ENCODE results near the gene LBR.

LBR gene

GRCh38 chr1:225442123-225442505, 14.3 kb upstream of the LBR start:
- no peak for FAIRE-seq

- FAIRE-seq, result no peak
Observed at GRCh38 chr1:225441314-225442122, 13.7 kb upstream of the LBR start.

DNA sequence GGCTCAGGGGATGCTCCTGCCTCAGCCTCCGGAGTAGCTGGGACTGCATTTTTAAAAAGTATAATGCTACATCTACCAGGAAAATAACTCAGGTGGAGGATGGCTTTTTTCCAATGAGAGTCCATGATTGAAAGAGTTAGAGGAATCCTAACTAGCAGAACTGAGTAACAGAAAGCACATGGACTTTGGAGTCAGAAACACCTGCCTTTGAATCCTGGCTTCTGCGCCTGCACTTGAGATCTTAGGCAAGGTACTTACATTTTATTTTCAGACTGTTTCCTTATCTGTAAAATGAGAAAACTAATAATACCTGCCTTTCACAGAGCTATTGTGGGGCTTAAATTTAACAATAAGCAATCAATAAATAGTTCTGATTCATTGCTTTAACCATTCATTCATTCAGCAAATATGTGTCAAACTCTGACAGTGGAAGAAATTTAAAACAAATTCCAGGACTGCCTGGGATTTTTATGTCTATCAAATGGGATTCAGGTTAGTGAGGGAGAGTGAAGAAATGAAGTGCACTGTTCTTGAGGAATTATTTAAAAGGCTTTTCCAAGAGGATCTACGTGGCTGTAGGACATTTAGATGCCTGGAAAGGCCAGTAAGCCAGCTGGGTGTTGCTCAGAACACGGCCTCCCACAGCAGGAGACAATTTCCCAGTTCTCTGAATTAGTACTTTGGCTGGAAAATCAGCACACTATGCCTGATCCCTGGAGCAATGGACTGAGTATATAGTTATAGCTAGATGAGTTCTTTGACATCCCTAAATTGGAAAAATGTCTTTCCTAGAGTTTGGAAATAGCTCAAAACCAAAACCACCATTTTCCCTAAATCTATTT, 12.8 kb upstream of the LBR start:
- FAIRE-seq, result no peak

DNA sequence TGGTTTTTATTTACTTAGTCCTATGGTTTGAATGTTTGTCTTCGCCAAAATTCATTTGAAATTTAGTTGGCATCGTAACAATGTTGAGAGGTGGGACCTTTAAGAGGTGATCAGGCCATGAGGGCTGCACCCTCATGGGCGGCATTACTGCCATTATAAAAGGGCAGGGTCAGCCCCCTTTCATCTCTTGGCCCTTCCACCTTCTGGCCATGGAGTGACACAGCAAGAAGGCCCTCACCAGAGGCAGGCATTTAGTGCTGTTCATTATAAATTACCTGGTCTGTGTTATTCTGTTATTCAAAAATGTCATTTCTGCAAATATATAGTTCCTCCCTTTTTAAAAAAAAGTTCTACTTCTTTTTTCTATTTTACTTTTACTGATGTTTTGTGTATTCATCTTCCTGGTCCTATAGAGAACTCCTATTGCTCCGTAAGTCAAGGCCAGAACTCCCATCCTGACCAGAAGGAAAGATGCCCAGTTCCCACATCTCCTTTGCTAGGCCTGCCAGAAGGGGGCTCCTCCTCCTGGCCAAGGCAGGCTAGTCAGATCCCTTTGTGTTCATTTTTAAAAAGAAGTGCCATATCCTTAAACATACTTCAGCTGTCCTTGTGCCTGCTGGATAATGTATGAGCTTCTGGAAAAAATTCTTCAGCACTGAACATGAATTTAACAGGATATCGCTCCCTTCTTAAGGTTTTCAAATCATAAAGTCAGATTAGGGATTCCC, 10.0 kb upstream of the LBR start:
- peak; percentile 82 for FAIRE-seq

DNA sequence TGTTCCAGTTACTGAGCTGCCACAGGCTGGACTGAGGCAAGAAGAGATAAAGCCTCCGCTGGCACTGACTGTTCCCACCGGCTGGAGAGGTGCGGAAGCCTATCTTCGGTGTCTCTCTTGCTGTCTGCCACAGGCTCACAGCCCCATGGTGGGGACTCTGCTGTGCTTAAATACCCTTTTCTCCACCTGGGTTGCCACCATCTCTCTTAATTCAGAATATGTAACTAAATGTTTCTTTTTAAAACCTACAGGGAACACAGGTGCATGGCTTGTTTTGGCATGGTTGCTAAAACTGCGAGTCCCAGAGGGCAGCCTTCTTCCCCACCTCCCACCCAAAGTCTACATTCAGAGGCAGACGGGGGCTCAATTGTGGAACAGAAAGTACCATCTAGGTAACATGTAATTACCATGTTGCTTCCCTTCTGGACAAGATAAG, 8.1 kb upstream of the LBR start:
- no peak for FAIRE-seq

GRCh38 chr1:225435487-225435886, 7.6 kb upstream of the LBR start:
- no peak for FAIRE-seq

- peak; percentile 7 for FAIRE-seq
Observed at GRCh38 chr1:225435076-225435475, 7.2 kb upstream of the LBR start.

DNA sequence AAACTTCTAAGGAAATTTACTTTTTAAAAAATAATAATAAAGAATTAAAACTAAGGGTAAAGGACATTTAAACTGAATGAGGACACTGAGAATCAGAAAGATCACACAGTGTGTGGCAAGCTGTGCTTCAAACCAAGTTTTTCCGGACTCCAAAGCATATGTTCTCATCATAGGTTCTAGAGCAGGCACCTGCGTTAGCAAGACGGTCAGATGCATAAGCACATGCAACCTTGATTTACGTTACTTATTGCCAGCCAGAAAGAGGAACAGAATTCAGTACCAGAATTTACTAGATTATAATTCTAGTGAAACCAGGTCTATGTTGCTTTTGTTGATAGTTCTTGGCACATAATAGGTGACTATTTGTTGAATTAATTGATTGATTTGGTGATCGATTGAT, 6.2 kb upstream of the LBR start:
- FAIRE-seq, result no peak

GRCh38 chr1:225431081-225431863, 3.4 kb upstream of the LBR start:
- no peak for FAIRE-seq

DNA sequence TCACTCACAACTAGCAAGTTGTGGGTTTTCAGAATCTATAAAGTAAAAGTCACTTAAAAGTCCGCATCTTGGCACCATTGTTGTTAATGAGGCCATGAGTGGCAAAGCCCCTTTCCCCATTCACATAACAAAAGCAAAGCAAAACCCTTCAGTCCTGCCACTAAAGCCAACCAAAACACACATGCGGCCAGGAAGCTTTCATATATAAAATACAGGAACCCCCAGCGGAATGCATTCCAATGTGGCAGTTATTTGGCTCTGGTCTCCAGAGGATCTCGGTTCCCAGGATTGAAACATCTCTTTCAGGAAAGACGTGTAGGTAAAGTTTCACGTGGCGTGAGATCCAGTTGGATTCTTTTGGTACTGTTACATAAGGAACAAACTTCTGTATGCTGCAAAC, 2.5 kb upstream of the LBR start:
- FAIRE-seq, result no peak

- peak; percentile 40 for FAIRE-seq
Observed at GRCh38 chr1:225428881-225429455, 1.1 kb upstream of the LBR start.

DNA sequence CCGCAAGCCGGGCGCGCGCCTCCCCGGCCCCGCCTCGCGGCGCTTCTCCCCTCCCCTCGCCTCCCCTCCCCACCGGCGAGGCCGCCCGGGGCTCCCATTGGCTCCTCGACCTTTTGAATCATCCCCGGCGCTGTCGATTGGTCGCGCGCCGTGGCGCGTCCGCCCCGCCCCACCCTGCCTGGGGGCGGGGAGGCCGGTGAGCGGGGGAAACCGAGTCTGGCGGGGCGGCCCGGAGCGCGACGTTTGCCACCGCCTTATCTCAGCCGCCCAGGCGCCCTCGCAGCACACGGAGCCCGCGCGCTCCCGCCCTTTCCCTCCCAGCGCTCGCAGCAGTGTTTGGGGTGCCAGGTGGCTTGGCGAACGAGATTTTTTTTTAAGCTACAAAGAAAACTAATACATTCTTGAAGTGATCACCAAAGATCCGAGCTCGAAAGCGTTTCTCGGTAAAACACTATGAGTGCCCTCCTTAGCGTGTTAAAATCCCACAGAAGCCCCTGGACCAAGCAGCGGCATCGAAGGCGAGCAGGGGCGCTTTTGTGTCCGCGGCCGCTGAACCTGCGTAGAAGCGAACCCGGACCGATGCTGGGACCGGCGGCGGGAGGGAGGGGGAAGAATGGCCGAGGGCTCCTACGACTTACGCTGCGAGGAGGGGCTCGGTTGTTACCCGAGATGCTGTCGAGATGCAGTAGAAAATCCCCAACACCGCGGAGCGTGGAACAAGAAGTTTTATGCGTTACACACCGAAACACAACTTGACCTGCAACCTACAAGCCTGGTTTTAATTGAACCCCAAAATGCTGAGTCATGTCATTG, 436 bp upstream of the LBR start:
- no peak for FAIRE-seq

GRCh38 chr1:225426395-225427234, 1.2 kb downstream of the LBR start:
- no peak for FAIRE-seq

DNA sequence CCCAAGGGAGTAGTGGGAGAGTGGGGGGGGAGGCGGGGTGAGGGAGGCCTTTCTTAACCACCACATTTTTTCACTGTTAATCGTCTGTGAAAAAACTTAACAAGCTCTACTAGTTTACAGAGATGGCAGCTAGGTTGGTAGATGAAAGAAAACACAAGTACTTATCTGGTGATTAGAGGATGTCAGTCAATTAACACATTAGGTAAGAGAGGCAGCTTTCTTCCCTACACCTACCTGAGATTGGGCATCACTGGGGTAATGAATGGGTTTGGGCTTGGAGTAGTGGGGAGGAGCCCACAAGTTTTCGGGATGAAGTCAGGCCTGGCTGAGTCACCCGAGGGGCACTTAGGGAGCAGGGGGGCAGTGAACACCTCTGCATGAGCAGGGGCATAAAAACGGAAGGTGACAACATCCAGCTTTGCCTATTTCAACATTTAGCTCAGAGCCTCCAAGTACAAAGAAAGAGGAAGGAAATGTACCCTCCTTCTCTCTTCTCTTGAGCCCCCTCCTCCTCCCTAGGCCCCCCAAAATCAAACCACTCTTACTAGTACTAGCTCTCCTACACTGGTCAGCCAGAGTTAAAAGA, 2.5 kb downstream of the LBR start:
- FAIRE-seq, result no peak

DNA sequence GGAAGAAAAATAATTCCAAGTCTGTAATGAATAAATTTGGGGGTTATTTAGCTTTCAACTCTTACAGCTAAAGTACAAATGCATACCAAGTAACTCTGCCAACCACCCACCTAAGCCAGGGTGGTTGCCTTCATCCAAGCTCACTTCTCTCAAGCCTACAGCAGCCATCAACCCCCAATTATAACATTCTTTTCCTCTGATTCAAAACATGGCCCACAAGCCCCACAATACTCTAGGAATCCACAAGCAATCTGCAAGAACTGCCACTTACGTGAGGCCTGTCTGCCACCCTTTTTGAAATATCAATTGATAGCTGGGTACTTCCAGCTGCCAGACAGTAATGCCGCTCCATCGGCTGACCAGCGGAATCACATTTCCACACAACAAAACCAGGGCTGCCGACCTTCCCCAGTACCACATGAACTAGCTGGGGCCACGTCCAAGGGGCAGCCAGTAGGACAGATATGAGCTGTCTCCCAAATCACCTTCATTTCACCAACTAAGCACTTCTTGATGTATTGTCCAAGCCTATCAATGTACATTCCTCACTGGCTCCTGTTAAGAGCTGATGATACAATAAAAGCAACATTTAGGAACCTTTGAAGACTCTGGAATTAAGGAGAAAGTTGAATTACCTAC, 3.2 kb downstream of the LBR start:
- no peak for FAIRE-seq

DNA sequence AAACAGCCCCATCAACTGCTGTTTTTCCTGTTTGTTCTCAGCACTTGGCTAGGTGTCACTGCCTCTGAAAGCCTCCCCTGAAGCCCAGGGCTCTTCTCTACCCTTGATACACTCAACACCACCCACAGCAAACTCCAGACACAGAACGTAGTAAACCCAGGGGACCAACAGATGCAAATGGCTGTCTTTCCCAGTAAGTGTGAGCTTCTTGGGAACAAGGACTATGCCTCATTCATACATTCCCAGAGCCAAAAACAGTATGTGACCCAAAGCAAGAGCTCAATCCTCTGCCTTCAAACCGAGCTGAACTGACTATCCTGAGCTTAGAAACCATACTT, 4.4 kb downstream of the LBR start:
- FAIRE-seq, result no peak

DNA sequence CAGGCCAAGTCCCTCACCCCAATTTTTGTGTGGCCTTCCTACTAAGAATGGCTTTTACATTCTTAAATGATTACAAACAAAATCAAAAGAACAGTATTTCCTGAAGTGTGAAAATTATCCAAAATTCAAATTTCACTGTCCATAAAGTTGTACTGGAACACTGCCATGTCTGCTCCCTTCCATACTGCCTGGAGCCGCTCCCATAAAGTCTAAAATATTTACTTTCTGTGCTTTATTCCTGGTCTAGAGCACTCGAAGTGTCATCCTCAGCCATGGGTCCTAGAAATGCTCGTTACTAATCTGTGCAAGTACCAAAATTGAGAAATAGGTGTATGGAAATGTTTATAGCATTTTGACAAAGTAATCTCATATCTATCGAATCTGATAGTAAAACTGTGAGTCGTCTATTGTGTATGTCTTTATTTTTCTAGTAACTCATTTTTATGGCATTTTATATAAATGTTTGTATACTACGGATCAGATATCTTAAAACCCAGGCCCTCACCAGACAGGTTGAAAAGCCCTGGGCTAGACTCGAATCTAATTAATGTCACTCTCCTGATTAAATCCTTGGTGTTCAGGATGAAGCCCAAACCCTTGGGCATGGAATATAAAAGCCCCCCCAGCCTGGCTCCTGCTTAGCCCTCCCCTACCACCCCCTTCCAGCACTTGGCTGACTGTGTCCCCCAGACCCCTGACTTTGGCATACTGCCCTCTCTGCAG, 4.9 kb downstream of the LBR start:
- no peak for FAIRE-seq

DNA sequence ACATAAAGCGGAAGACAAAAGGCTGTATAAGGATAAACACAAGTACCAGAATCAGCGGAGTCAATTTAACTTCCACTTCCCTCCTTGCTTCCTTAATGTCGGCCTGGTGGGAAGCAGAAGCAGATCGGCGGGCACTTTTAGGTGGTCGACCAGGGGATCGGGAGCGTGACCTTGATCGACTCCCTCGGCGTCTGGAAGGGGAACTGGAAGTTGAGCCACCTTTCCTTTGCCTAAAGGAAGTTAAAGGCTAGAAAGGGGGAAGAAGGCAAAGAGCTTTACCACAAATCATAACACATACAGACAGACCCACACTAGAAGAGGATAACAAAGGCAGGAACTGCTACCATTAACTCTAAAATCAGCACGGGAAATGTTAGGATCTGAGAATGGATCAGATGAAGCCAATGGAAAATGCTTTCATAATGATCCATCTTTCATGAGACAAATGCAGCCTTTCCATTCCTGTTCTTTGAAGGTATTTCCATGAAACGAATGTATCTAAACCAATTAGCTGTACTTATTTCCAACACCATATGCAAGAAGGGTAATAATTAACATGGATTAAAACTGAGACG, 5.7 kb downstream of the LBR start:
- no peak for FAIRE-seq

- no peak for FAIRE-seq
Observed at GRCh38 chr1:225418598-225418997, 9.2 kb downstream of the LBR start.

Data from TTC549 (cell line).